ENCODE data around the gene MIER2. TPM values are rescaled to one million over a fixed set of nuclear protein-coding genes. Genes with fewer than 3 reads are reported as not detected.

Gene MIER2
- total and polyA plus RNA-seq, 2 donors from 2014 or later: 18.4 to 23.4 TPM

DNA sequence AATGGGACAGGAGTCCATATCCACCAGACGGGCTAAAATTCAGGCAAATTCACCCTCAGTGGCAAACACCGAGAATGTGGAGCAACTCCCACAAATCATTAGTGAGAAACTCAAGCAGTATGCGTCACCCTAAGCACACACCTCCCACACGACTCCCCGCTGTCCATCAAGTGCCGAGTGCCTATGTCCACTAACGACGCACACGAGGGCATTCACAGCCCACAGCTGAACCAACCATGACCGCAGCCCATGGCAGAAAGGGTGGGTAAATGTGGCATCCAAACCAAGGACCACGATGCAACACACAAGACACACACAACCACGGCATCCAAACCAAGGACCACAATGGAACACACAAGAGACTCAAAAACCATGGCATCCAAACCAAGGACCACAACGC, 22.0 kb downstream of the MIER2 start:
- no peak overlapping the region for H3K27ac ChIP-seq (ENCODE audit: low read depth in 2 of 2, low read length in 2 of 2)
- TF ChIP-seq, protein P1, sequence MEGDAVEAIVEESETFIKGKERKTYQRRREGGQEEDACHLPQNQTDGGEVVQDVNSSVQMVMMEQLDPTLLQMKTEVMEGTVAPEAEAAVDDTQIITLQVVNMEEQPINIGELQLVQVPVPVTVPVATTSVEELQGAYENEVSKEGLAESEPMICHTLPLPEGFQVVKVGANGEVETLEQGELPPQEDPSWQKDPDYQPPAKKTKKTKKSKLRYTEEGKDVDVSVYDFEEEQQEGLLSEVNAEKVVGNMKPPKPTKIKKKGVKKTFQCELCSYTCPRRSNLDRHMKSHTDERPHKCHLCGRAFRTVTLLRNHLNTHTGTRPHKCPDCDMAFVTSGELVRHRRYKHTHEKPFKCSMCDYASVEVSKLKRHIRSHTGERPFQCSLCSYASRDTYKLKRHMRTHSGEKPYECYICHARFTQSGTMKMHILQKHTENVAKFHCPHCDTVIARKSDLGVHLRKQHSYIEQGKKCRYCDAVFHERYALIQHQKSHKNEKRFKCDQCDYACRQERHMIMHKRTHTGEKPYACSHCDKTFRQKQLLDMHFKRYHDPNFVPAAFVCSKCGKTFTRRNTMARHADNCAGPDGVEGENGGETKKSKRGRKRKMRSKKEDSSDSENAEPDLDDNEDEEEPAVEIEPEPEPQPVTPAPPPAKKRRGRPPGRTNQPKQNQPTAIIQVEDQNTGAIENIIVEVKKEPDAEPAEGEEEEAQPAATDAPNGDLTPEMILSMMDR (IDR thresholded peaks at IDR 0.05; ENCODE audit: borderline replicate concordance, extremely low read depth, insufficient read depth): no peak
- no peak for DNase-seq
- peaks cover 18 to 35% (median 21%) of the 10 kb centered on the region in 3 donors for H3K36me3 ChIP-seq (ENCODE audit: control insufficient read depth in 2 of 3, insufficient read depth in 3 of 3, low read length in 3 of 3)
- no peaks in the 10 kb centered on the region for H3K4me1 ChIP-seq (ENCODE audit: control insufficient read depth in 2 of 3, insufficient read depth in 2 of 3, low read depth in 1 of 3, low read length in 3 of 3)
- peaks cover 0 to 6% (median 4%) of the 10 kb centered on the region in 3 donors for H3K9me3 ChIP-seq (ENCODE audit: control insufficient read depth in 2 of 3, insufficient read depth in 1 of 3, low read length in 3 of 3)
- no peaks in the 10 kb centered on the region for H3K27me3 ChIP-seq (ENCODE audit: control insufficient read depth, insufficient read depth, low read length)
- intact Hi-C loops (cut with DNase I): no loop called here
- no peak overlapping the region for H3K4me3 ChIP-seq (ENCODE audit: low read length in 3 of 3)
- H3K9ac ChIP-seq (ENCODE audit: low read length in 3 of 3): no peak overlapping the region
- no peak for FAIRE-seq

DNA sequence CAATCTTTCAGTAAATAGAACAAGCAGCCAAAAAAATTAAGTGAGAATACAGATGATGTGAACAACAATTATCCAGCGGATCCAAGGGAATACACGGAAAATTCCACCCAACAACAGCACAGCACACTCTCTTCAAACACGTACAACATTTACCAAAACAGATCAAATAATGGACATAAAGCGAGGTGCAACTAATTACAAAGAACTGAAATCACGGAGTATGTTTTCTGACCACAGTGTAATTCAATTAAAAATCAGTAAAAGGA, 26.2 kb downstream of the MIER2 start:
- Histone ChIP-seq H3K4me3 (ENCODE audit: low read length in 3 of 3) (no peak overlapping the region), H3K9ac (ENCODE audit: low read length in 3 of 3) (no peak overlapping the region), H3K36me3 (ENCODE audit: control insufficient read depth in 2 of 3, insufficient read depth in 3 of 3, low read length in 3 of 3) (peaks cover 6 to 15% (median 11%) of the 10 kb centered on the region in 3 donors), H3K27me3 (ENCODE audit: control insufficient read depth, insufficient read depth, low read length) (no peaks in the 10 kb centered on the region), H3K27ac (ENCODE audit: low read depth in 2 of 2, low read length in 2 of 2) (no peak overlapping the region), H3K4me1 (ENCODE audit: control insufficient read depth in 2 of 3, insufficient read depth in 2 of 3, low read depth in 1 of 3, low read length in 3 of 3) (no peaks in the 10 kb centered on the region), H3K9me3 (ENCODE audit: control insufficient read depth in 2 of 3, insufficient read depth in 1 of 3, low read length in 3 of 3) (peaks cover 0 to 4% (median 3%) of the 10 kb centered on the region in 3 donors)
- intact Hi-C loops (cut with DNase I): no loop called here
- TF ChIP-seq, protein P1 (IDR thresholded peaks at IDR 0.05; ENCODE audit: borderline replicate concordance, extremely low read depth, insufficient read depth): no peak
- no peak for FAIRE-seq
- no peak for DNase-seq

DNA sequence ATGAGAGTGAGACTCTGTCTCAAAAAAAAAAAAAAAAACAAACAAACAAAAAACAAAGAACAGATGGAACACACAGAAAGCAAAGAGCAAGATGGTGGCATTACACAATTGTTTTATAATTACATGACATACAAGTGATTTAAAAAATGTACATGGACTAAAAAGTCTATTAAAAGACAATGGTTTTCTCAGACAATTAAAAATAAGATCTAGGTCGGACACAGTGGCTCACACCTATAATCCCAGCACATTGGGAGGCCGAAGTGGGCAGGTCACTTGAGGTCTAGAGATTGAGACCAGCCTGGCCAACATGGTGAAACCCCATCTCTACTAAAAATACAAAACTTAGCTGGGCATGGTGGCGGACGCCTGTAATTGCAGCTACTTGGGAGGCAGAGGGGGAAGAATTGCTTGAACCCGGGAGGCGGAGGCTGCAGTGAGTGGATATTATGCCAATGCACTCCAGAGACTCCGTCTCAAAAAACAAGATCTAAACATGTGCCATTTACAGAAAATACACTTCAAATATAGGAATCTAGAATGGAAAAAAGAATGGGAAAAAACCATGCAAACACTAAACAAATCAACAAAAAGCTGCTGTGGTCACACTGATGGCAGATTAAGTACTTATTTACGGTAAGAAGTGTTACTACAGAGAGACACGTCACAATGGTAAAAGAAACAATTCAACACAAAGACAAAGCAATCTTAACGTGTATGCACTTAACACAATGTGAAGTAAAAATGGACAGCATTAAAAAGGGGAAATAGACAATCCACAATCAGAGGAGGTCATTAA, 26.7 kb downstream of the MIER2 start:
- H3K27me3 ChIP-seq (ENCODE audit: control insufficient read depth, insufficient read depth, low read length): no peaks in the 10 kb centered on the region
- no peaks in the 10 kb centered on the region for H3K4me1 ChIP-seq (ENCODE audit: control insufficient read depth in 2 of 3, insufficient read depth in 2 of 3, low read depth in 1 of 3, low read length in 3 of 3)
- no peak overlapping the region for H3K9ac ChIP-seq (ENCODE audit: low read length in 3 of 3)
- no peak overlapping the region for H3K27ac ChIP-seq (ENCODE audit: low read depth in 2 of 2, low read length in 2 of 2)
- H3K36me3 ChIP-seq (ENCODE audit: control insufficient read depth in 2 of 3, insufficient read depth in 3 of 3, low read length in 3 of 3): peaks cover 6 to 10% (median 6%) of the 10 kb centered on the region in 3 donors
- no peak overlapping the region for H3K4me3 ChIP-seq (ENCODE audit: low read length in 3 of 3)
- DNase-seq (no peak), FAIRE-seq (no peak)
- intact Hi-C loops (cut with DNase I): no loop called here
- peaks cover 0 to 4% (median 1%) of the 10 kb centered on the region in 3 donors for H3K9me3 ChIP-seq (ENCODE audit: control insufficient read depth in 2 of 3, insufficient read depth in 1 of 3, low read length in 3 of 3)
- TF ChIP-seq, protein P1 (IDR thresholded peaks at IDR 0.05; ENCODE audit: borderline replicate concordance, extremely low read depth, insufficient read depth): no peak

All from kidney (tissue), 14 donors.